Measurements from ENCODE around the gene GPR162.

DNA sequence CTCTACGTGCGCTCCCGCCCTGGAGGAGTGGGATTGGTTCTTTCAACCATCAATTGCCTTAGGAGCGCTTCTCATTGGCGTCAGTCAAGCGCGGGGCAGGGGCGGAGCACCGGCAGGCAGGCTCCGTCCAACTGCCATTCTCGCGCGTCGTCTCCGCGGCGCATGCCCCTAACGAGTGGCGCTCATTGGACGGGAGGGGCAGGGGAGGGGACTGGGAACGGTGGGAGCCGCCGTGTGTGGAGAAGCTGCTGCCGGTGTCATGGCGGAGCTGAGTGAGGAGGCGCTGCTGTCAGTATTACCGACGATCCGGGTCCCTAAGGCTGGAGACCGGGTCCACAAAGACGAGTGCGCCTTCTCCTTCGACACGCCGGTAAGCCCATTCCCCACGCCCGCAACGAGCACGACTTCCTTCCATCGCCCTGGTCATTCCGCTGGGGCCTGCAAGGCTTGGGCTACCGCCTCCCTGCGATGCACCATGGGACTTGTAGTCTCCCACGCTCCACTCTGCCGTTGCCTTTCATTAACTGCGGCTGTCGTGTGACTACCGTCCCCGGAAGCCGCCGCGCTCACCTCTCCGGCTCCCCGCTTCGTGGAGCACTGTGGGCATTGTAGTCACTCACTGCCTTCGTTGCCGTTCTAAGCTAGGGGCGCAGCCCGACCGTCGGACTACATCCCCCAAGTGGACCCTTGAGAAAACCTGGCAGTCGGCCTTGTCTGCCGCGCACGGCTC, 30.5 kb downstream of the GPR162 start, which contains the start of gene USP5:
- no peak for TF ChIP-seq EZH2 (IDR thresholded peaks at IDR 0.05; ENCODE audit: borderline replicate concordance, low read length)
- no peak for TF ChIP-seq CTCF (conservative IDR thresholded peaks at IDR 0.05 in 1 of 2, IDR thresholded peaks at IDR 0.05 in 1 of 2; ENCODE audit: extremely low read depth in 1 of 2, insufficient read depth in 1 of 2, low read depth in 1 of 2, low read length in 2 of 2)
